ENCODE data around the gene NEU3.

NEU3 gene

DNA sequence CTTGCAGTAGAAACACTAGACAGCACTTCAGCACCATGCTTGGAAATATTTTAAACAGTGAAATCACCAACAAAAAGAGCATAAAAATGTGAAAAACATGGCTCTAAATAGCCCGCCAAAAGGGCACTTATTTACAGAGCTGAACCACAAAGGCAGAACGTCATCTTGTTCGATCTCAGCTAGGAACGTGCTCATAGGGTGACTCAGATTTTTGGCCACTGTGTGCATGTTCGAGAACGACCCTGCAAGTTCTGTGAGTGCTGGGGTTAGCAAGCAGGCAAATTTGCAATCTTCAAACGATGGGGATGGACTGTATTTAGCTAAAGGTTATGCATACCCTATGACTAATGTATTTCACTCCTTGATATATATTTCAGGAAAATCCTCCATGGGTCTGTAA is 77.3 kb downstream of the NEU3 start:
- Histone ChIP-seq H3K36me3 (ENCODE audit: insufficient read depth, insufficient read length, low read length) (no peaks in the 10 kb centered on the region), H3K9ac (ENCODE audit: insufficient read length, low read depth) (no peak overlapping the region), H3K4me1 (ENCODE audit: insufficient read depth, insufficient read length) (no peaks in the 10 kb centered on the region), H3K27me3 (ENCODE audit: insufficient read depth, insufficient read length) (no peaks in the 10 kb centered on the region), H3K9me3 (ENCODE audit: insufficient read depth, low read length) (no peaks in the 10 kb centered on the region), H3K4me3 (ENCODE audit: insufficient read length, low read depth) (no peak overlapping the region)
- TF ChIP-seq SUZ12 (IDR thresholded peaks at IDR 0.05; ENCODE audit: extremely low read depth, insufficient read depth, insufficient read length) (no peak), ZNF274 (IDR thresholded peaks at IDR 0.05; ENCODE audit: low read depth, low read length) (no peak), YY1 (IDR thresholded peaks at IDR 0.05; ENCODE audit: insufficient read depth, insufficient read length) (no peak)
- DNase-seq (ENCODE audit: low read depth, low spot score): no peak
